ENCODE measurements around the gene DGLUCY.

Gene DGLUCY

DNA sequence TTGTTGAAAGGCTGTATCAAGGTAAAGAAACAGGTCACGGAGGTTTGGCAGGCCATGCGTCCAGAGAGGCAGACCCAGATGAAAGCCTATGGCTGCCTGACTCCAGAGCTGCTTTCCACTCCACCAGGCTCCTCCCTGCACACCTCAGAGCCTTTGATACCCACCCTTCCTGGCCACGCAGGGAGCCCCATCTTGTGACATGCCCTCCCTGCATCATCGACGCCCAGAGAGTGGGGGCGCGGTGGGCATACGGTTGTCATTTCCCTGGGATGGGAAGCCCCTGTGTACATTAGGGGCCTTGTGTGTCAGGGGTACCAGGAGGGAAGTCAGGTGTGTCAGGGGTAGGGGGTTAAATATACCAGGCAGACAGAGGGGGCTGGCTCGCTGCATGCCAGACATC lies 160.9 kb downstream of the DGLUCY start:
- CTCF ChIA-PET = no interaction called here
- peaks cover 0 to 33% of the 10 kb centered on the region in 2 experiments; a peak in 2 of 3 replicates for H3K36me3 ChIP-seq (ENCODE audit: control insufficient read depth in 2 of 2, insufficient read depth in 1 of 2, low read length in 2 of 2)
- POLR2A ChIA-PET = no interaction called here

More for the DNA sequence above, 160.9 kb downstream of the DGLUCY start:
- no peaks in the 10 kb centered on the region for H3K9me3 ChIP-seq (ENCODE audit: control insufficient read depth, insufficient read depth, low read depth, low read length)
- H3K27ac ChIP-seq (ENCODE audit: extremely low read depth, low read depth, low read length) = no peak overlapping the region
- no peak overlapping the region for H3K4me3 ChIP-seq (ENCODE audit: low read depth, low read length)
- no peak for TF ChIP-seq ZNF433 (tag by site-specific recombination; IDR thresholded peaks at IDR 0.05; ENCODE audit: low read depth)
- TF ChIP-seq ZNF585B (tag by site-specific recombination; IDR thresholded peaks at IDR 0.05) = no peak
- no peak for TF ChIP-seq ZNF776 (tag by site-specific recombination; IDR thresholded peaks at IDR 0.05; ENCODE audit: borderline replicate concordance)
- TF ChIP-seq REST (tag by site-specific recombination; IDR thresholded peaks at IDR 0.05) = no peak
- TF ChIP-seq, protein P1, sequence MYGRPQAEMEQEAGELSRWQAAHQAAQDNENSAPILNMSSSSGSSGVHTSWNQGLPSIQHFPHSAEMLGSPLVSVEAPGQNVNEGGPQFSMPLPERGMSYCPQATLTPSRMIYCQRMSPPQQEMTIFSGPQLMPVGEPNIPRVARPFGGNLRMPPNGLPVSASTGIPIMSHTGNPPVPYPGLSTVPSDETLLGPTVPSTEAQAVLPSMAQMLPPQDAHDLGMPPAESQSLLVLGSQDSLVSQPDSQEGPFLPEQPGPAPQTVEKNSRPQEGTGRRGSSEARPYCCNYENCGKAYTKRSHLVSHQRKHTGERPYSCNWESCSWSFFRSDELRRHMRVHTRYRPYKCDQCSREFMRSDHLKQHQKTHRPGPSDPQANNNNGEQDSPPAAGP (tag by site-specific recombination; IDR thresholded peaks at IDR 0.05) = no peak
- no peak for TF ChIP-seq ZNF768 (tag by site-specific recombination; IDR thresholded peaks at IDR 0.05)
- no peak for TF ChIP-seq ZNF670 (tag by site-specific recombination; IDR thresholded peaks at IDR 0.05; ENCODE audit: low read depth)
- no peak for TF ChIP-seq ZNF311 (tag by site-specific recombination; IDR thresholded peaks at IDR 0.05; ENCODE audit: borderline replicate concordance)
- no peak for TF ChIP-seq ZFP37 (tag by site-specific recombination; IDR thresholded peaks at IDR 0.05)
- TF ChIP-seq, protein P2, sequence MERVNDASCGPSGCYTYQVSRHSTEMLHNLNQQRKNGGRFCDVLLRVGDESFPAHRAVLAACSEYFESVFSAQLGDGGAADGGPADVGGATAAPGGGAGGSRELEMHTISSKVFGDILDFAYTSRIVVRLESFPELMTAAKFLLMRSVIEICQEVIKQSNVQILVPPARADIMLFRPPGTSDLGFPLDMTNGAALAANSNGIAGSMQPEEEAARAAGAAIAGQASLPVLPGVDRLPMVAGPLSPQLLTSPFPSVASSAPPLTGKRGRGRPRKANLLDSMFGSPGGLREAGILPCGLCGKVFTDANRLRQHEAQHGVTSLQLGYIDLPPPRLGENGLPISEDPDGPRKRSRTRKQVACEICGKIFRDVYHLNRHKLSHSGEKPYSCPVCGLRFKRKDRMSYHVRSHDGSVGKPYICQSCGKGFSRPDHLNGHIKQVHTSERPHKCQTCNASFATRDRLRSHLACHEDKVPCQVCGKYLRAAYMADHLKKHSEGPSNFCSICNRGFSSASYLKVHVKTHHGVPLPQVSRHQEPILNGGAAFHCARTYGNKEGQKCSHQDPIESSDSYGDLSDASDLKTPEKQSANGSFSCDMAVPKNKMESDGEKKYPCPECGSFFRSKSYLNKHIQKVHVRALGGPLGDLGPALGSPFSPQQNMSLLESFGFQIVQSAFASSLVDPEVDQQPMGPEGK (tag by site-specific recombination; IDR thresholded peaks at IDR 0.05) = no peak
- TF ChIP-seq EGR2 (tag by site-specific recombination; IDR thresholded peaks at IDR 0.05; ENCODE audit: low read depth) = no peak
- no peaks in the 10 kb centered on the region for H3K4me1 ChIP-seq (ENCODE audit: control insufficient read depth, insufficient read depth, low read length)
